GM21737 (cell line): ENCODE data around the gene CYP2U1.
A peak's percentile ranks its signal among the peaks of the same experiment; 100 is the strongest.
"Not testable (repeated sequence)": the region's sequence is repeated elsewhere in the genome, so short reads cannot be mapped to it uniquely, and the experiment has no call there.

Experiments used
- ATAC-seq: cut with Tn5 transposase; IDR thresholded peaks from one replicate; pipeline ENCODE4 v1.9.1; 2021; ENCODE audit warnings: mild to moderate bottlenecking, moderate library complexity; ENCODE audit not compliant: unreplicated experiment

CYP2U1 gene

GRCh38 chr4:107930821-107931774 is at the start of gene CYP2U1:
CYP2U1 (plus strand) TSS chr4:107931549; CDS start chr4:107931644, 95 bp downstream.
- peak; percentile 97 for ATAC-seq

DNA sequence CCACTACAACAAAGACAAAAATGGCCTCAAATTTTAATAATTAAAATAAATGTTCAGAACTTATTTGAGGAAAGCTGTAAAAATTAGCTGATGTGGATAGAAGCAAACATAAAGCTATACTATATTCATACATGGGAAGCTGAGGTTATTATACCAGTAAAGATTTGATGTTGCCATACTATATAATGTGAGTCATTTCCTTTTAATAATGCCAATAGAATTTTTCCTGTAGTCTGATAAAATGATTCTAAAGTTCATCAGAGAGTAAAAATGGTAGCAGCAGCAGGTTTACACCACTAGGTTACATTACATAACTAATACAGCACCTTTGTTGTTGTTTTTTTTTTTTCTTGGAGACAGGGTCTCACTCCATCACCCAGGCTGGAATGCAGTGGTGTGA is 45.5 kb upstream of the CYP2U1 start:
- ATAC-seq: no peak

DNA sequence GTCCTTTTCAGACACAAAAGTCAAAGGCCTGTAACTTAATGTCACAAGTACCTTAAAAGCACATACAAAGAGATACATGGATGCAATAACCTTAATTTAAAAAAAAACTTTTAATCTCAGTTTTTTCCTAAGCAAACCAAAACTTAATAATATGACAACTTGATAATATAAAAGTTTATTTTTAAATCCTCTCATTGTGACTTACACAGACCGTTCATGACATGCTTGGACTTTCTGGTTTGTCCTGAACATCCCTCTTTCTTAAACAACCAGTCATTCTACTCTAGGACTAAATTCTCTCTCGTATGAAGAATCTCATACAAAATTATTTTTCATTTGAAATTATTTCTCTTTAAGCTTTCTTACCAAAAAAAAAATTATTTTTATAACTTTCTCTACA is 43.1 kb upstream of the CYP2U1 start:
- no peak for ATAC-seq

DNA sequence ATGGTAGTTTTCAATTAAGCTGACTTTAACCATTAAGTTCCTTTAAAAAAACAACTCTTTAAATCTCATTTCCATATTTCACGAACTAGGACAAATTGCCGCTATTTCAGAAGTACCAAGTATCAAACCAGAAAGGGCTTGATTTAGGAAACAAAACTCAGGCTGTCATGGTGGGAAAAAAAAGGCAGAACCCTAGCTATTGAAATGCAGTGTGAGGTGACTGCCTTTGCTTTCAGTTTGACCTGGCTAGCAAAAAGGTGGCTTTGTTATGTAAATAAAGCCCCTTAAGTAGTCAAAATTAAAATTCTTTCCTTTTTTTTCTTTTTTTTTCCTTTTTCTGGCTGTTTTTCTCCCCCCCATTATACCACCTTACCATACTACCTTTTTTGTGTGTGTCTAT is 40.6 kb upstream of the CYP2U1 start:
- ATAC-seq: no peak

DNA sequence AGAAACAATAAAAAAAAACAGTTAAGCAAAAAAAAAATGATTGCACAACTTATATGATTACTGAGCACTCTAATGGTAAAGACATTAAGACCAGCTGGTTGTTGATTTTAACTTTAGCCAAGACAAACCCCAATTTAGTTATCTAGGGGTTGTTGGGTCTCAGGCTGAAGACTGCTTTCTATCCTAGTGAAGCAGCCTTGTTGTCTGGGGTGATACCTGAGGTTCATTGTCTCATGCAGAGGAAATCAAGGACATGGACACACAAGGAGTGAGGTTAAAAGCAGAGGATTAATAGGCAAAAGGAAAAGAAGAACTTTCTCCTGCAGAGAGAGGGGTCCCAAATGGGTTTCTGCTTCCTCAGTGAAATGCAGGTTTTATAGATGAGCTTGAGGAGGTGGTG is 40.0 kb upstream of the CYP2U1 start:
- ATAC-seq: no peak

DNA sequence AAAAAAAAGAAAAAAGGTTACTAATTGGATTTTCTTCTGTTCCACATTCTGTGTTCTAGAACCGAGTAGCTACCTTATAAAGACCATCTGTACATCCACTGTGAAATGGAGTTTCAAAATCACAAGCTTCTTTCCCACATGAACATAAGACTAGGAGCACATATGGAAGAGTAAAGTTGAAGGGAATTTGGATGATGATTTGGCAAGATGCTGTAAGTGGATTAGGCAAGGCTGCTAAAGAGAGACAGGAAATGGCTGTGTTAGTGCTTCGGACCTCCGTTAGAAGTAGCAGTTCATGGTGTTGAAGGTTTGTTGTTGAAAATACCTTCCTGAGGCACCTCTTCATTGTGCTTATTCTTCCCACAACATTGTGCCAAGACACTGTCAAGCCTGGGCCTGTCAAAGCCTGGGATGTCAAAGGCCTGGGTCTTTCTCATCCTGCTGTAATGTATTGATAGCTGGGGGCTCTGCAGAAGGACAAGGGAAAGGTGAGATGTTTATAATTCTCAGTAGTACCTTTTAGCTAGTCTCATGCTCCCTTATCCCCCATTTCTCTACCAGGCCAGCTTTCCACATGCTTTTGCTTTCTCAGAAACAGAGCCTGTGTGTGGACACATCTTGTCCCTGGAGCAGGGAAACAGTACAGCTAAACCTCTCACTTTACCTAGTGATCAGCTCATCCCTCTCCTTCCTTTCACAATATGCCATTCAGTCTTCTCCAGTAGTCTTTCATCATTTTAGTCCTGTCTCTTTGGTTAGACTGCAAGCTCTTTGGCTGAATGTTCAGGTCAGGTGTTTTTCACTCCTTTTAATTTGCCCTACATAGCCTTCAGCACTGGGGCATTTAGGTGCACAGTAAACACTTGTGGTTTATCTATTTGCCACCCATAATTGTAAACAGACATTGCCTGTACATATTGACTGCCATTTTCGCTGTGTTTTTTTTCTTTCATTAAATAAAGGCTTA is 37.9 kb upstream of the CYP2U1 start:
- no peak for ATAC-seq

GRCh38 chr4:107894138-107894603 is 37.2 kb upstream of the CYP2U1 start:
- ATAC-seq: no peak

- ATAC-seq: no peak
Observed at GRCh38 chr4:107896158-107896645, 35.1 kb upstream of the CYP2U1 start.

- ATAC-seq: no peak
Observed at GRCh38 chr4:107896646-107897045, 34.7 kb upstream of the CYP2U1 start.

DNA sequence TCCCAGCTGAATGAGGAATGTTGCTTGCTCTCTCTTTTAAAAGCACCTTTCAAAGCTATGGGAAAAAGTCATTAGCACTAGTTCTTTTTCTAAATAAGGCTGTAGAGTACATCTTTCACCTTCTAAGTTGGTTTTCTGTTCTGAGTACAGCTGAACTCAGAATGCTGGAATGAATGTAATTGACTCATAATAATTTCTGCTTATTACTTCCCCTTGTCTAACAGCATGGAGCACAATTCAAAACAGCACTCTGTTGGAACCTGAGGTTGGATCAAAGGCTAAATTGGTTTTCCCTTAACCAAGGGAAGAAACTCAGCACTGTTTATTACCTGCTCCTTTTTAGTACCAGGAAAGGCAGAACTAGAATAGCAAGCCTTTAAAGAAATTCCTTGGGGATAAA is 33.5 kb upstream of the CYP2U1 start:
- no peak for ATAC-seq

DNA sequence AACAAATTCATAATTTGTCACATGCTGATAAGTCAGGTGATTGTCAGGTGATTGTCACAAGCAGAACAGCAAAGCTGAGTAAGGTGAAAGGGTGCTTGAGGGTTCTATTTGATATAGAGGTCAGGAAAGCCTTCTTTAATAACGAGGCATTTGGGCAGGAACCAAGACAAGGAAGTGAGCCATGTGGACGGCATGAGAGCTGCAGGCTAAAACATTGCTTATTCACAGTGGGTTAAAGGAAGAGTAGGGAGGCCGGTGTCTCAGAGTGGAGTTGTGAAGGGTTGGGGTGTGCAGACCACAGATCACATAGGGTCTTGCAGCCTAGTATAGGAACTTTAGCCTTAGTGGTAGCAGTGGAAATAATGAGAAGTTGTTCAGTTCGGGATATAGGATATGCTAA is 31.3 kb upstream of the CYP2U1 start:
- ATAC-seq: no peak

DNA sequence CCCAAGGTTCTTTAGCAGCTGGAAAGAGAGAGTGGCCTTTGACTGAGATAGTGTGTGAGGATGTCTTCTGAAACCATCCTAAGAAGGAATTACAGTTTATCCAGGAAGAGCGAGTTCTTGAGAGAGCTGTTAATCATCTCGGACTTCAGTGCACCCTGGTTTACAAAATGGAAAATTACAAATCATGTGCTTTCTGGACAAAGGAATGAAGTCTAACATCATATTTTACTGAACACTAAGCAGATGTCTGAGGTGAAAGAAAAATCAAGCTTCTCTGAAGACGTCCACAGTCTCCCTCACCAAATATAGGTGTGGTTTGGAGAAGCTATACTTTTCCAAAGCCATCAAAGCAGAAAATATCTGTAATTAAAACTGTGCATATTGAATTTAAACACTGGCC is 30.8 kb upstream of the CYP2U1 start:
- no peak for ATAC-seq

DNA sequence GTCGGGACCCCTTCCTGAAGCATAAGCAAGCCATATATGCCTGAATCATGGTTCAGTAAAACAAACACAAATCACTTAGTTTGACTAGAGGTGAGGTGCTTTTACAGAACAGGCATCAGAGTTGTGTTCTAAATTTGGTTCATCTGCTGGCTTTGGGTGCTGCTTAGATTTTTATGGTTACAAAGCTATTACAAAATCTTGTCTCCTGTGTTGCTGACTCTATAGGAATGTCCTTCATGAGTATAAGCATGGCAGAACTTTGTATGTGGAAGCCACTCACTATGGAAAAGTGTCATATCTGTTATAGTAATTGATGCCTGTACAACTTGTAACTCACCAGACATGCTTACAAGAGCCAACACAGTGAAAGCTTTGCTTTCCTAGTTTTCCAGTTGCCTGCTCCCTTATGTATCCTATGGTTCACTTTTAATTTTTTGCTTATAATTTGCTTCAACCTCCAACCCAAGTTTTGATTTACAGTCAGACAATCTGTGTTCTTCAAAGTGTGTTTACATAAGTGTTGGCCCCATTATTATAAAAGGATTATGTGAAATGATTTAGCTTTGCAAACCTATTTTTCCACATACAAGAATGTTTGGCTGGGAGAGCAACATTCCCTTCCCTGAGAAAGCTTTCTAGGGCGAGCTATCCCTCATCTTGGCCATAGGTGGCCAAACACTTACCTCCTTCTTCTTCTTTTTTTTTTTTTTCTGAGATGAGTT is 30.0 kb upstream of the CYP2U1 start:
- ATAC-seq: no peak

- peak; percentile 84 for ATAC-seq
Observed at GRCh38 chr4:107902715-107903114, 28.6 kb upstream of the CYP2U1 start.

DNA sequence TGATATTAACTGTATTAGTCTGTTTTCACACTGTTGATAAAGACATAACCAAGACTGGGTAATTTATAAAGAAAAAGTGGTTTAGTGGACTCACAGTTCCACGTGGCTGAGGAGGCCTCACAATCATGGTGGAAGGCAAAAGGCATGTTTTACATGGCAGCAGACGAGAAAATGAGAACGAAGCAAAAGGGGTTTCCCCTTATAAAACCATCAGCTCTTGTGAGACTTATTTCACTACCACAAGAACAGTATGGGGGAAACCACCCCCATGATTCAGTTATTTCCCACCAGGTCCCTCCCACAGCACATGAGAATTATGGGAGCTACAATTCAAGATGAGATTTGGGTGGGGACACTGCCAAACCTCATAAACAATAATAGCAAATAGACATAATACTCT is 26.3 kb upstream of the CYP2U1 start:
- ATAC-seq: not testable (repeated sequence)

GRCh38 chr4:107906458-107907100 is 24.8 kb upstream of the CYP2U1 start:
- no peak for ATAC-seq

- ATAC-seq: no peak
Observed at GRCh38 chr4:107908377-107908776, 23.0 kb upstream of the CYP2U1 start.

DNA sequence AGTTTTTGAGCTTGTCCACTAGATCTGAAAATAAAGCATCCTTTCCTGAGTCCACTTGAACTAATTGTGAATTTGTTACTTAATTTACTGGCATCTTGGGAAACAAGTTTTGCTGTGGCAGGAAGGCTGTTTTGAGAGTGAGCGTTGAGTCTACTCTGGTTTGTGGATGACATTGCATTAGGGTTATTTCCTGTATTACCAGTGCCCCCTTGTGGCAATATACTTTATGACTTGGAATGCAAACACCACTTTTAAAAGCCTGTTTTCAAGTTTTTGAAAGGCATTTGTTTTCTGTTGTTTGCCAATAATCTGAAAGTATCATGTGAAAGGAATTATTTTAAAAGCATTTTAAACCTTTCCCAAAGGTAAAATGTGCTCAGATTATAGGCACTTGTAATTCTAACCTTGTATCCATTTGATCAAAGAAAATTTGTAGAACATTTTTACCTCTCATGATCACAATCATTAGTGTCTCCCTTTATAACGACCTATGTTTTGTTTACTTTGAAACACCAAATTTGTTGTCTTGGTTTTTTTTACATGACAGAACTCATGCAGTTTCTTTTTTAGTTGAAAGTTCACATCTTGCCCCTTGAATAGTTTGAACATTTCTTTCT is 18.0 kb upstream of the CYP2U1 start:
- no peak for ATAC-seq

DNA sequence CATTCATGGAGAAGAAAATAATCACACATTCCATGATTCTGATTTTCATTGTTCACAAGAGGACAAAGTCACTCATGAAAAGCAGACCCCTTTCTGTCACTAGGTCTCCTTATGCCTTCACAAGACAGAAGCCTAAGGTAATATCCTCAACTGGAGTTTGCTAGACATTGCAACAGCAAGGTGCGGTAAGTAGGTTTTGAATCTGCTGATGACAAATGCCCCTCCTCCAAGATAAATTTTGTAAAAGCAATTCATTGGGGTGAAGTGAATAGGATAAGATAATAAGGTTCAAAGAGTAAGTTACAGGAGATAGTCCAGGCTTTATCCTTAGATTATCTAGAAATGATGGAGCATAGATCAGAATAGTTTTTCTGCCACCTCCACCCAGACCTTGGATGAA is 16.1 kb upstream of the CYP2U1 start:
- ATAC-seq: no peak

DNA sequence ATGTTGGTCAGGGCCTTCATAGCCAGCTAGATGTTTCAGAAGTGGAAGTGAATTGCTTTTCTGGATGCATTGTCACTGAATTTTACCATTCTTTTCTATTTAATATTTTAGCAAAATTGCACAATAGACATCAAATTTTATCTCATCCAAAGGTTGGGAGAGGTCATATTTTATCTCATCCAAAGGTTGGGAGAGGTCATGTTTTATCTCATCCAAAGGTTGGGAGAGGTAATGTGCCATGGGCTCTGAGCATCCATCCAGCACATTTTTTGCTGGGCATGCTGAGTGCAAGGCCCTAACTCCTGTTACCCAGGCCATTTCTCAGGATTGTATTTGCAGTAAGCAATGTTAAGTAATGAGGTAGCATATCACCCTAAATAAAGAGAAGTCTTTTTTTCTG is 14.7 kb upstream of the CYP2U1 start:
- no peak for ATAC-seq
